NCI-H2227 (cell line): ENCODE data around the gene RIMBP2.

ENCODE experiments used
- DNase-seq: peaks from one replicate; lab custom pipeline; 2025; ENCODE audit not compliant: unreplicated experiment; lab: John Stamatoyannopoulos, UW

Gene RIMBP2

DNA sequence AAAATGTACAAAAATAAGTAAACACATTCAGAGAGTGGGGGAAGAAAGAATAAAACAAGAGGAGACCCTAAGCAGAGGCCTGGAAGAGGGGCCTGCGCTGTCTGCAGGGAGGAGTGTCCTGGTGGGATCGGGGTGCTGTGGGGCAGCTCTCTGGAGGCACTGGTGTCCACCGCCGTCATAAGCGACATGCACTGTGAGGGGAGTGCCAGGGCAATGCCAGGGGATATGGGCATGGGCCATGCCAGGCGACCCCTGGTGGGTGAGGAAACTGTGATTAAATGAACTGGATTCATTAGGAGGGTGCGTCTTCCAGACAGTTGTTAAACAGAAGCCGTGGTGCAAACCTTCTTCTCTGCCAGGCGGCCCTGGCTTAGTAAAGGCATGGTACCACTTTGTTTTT lies 261.8 kb downstream of the RIMBP2 start:
- no peak for DNase-seq

DNA sequence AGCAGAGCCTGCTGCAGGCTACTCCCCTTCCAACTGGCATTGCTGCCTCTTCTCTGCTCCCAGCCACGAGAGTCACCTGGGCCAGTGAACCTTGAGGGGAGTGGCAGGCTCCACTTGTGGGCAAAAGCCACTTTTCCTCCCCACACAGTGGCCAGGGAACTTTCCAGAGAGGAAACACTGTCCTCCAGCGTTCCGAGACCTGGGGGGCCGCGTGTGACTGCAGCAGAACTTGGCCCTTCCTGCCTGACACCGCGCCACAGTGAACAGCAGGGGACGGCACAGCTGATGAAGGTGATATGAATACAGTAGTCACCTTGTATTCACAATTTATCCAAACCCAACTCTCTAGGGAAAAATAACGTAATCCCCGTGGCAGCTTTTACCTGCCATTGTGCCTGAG lies 263.6 kb downstream of the RIMBP2 start:
- no peak for DNase-seq

DNA sequence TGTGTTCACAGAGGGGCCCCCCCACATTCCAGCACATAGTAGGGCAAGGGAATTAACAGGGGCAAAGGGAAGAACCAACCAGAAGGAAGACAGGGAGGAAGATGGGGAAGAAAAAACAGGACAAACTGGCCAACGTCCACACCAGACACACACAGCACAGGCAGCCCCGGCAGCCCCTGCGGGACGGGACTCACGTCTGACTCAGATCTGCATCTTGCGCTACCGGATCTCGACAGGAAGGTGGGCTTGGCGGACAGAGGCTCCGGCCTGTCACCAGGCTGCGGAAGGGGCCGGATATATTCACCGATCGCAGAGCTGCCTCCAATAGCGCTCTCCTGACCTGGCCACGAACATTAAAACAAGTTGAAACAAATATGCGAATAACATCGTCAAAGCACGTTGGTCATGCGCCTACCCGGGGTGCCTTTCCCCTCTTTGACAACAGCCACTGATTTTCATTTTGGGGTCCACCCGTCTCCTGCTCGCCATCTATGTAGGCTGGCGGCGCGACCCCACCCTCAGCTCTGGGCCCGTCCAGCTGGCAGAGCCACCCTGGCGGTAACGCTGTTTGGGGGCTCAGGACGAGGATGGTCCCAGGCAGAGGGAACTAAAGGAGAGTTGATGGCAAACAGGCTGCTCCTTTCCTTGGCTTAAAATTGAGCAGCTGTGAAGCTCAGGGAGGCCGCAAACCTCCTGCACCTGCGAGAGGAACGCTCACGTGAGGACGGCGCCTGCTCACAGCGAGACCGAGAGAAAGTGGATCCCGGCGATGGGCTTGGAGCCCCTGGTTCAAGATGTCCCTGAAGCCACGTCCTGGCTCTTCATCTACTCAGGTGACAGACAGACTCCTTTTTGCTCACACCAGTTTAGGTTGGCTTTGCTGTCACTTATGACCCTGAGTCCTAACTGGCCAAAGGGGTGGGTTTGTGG lies 264.8 kb downstream of the RIMBP2 start:
- DNase-seq, result no peak

- no peak for DNase-seq
These were observed 266.8 kb downstream of the RIMBP2 start for GRCh38 chr12:130449291-130449690.

DNA sequence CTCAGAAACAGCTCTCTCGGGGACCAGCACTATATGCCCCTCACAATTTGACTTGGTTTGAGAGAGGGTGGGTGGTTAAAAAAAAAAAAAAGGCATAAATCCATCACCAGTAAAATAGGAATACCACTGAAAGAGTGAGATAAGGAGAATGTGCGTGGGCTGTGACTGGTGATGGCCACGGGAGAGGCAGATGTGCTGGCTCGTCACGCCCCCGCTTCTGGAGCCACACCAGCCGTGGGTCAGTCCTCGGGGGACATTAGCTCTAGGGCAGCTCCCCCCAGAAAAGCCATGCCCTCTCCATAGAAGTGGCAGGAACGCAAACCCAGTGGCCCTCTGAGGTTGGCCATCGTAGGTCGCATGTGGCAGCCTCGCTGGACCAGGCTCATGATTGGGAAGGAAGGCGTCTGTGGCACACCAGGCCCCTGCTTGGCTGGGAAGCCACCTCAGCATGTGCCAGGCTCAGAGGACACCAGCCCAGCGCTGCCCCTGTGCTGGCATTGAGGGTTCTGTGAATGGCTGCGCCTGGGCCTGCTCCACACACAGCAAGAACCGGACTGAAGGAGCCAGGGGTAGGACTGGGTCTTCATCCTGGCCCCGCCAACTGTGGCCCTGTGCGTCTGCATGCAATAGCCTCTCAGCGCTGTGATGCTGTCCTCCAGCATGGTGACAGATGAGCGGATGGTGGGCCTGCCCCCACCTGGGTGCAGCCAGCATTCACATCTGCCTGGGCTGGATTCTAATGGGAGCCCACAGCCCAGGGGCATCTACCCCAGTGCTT lies 267.9 kb downstream of the RIMBP2 start:
- DNase-seq, result no peak

- no peak for DNase-seq
These were observed 268.5 kb downstream of the RIMBP2 start for GRCh38 chr12:130447655-130447965.

DNA sequence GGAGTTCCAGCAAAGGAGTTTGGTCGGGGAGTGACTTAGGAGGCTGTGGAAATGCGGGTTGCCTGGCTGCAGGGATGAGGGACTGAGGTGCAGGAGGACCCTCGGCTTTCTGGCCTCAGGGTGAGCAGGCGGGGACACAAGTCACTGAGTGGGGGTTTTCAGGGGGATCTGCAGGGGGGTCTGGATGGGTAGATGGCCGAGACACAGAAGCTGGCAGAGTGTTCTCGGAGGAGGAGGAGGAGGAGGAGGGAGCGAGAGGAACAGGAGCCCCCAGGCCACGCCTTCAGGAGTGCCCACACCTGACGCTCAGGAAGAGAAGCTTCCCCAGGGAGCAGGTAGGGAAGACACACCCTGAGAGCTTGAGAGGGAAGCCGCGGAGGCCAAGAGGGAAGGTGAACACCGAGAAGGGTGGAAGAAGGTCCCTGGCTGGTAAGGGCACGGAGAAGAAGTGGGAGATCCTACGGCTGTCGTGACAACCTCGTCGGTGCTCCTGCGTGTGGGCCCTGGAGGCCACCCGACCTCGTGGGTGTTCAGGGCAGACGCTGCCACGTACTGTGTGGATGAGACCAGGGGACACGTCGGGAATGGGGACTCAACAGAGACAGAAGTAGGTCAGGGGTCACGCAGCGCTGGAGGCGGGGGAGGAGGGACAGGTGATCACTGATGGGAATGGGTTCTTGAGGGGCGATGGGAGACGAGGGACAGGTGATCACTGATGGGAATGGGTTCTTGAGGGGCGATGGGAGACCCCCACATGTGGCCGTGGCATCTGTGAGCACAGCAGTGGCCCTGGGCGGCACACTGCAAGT lies 269.0 kb downstream of the RIMBP2 start:
- DNase-seq, result no peak

DNA sequence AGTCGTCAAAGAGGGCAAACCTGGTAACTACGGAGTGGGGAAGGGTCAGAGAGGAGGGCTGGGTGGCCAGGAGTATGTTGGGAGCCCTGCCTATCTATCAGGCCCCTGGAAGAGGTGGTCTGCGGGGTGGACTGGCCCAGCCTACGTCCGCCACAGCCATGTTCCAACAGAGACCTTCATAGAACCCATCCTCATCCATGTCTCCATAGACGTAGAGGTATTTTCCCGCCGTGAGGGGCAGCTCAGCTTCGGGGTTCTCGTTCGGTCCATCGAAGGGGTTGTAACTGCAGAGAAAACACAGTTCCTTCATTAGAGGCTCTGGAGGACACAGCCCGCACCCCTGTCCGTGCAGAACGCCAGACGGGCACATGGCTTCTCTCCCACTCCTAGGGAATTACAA lies 271.1 kb downstream of the RIMBP2 start:
- DNase-seq, result no peak

- DNase-seq, result no peak
These were observed 272.0 kb downstream of the RIMBP2 start for GRCh38 chr12:130444061-130444460.

GRCh38 chr12:130441771-130442760 lies 274.0 kb downstream of the RIMBP2 start:
- no peak for DNase-seq

DNA sequence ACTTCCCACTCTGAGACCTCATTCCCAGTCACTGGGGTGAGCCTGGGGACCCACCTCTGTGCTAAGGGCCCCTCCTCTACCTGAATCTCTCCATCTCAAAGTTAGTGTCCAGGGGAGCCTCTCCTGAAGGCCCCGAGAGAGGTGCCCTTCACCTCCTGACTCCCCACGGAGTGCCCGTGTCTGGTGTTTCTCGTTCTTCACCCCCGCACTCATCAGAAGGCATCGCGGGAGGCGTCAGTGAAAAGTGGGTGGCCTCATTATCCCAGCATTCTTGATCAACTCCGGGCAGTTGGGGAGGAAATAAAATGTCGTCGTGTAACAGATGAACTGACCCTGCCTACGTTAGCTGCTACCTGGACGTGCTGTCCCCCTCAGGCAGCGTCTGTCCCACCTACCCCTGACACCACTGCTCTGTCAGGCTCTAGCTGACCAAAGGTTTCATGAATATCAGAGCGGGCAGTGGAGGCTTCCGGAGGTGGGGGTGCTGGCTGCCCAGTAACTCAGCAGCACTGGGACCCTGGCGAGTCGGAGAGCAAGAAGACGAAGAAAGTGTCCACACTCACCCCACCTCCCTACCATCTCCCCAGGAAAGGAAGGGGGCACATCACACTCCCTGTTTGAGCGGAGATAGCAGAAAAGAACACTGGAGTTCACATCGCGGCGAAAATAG lies 275.6 kb downstream of the RIMBP2 start:
- DNase-seq, result no peak

- DNase-seq, result no peak
These were observed 276.8 kb downstream of the RIMBP2 start for GRCh38 chr12:130439250-130439649.

DNA sequence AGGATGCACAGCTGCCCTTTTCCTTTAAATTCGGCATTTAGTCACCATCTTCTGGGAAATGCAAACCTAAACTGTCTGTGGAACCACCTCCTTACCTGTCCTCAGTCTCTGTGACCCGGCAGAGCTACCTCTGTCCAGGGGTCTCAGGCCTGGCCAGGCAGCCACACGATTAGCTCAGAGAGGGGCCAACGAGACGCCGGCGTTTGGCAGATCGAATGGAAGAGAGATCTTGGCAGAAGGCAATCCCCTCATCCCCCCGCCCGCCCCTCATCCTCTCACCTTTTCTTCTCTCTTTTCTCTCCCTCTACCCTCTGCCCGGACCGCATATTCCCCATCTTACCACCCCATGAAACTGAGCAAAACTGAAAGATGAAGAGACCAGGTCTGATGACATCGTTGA lies 277.4 kb downstream of the RIMBP2 start:
- DNase-seq, result no peak

GRCh38 chr12:130438243-130438620 lies 277.9 kb downstream of the RIMBP2 start:
- DNase-seq, result no peak

GRCh38 chr12:130437555-130438242 lies 278.4 kb downstream of the RIMBP2 start:
- no peak for DNase-seq

DNA sequence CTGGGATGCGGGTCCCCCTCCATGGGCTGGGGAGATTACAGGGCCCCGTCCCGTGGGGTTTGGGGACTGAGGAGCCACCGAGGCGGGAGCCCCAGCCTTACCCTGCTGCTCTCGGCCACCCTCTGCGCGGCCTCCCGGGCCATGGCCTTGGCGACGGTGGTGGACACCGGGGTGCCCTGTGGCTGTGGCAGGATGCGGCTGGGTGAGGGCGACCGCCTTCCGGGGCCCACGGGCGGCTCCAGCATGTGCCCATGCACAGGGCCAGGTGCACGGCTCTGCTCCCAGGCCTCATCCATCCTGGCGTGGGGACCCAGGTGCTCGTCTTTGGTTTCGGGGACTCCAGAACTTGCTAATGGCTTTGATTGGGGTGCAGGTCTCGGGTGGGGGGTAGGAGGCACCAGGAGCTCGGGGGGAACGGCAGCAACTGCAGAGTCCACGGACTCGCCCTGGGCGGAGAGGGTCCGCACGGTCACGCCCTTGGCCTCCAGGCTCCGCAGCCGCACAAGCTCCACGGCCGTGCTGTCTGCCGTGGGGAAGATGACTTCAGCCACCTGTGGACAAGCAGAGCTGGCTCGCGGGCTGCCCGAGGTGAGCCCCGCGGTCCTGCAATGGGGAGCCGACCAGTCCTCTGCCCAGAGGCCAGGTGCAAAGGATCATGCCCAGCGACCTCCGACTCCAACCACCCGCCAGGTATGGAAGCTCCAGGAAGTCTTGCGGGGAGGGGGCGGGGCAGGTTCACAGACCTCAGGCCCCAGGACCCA lies 279.2 kb downstream of the RIMBP2 start:
- no peak for DNase-seq

DNA sequence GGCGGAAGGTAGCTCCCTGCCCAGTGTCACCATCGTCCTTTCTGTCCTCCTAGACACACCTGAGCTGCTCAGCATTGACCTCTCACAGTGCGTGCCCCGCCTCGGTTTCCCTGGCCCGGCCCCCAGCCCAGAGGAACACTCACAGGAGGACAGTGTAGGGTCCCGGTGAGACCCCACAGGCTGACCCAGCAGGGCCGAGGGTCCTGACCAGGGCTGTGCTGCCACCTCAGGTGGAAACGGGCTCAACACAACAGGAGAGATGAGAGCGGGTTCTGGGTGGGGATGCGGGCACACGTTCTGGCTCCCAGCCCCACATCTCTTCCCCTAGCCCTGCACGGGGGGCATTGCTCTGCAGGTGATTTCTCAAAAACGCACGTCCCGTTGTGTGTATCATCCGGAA lies 280.3 kb downstream of the RIMBP2 start:
- DNase-seq, result no peak

- no peak for DNase-seq
These were observed 280.8 kb downstream of the RIMBP2 start for GRCh38 chr12:130435331-130435730.

DNA sequence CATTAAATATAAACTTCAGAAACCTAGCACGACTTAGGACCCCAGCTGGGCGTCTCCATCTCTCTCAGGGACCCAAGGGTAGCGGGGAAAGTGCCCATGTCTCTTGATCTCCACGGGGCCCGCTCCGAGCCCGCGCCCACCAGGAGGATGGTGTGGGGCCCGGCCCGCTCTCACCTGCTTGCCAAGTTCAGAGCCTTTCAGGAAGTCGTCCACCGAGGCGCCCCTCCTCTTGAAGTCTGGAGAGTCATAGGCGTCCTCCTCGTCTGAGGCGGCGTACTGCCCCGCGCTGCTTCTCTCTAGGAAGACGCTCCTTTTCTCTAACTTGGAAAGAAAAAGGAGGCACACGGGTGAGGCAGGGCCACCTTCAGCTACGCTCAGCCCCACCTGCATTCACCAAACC lies 281.5 kb downstream of the RIMBP2 start:
- DNase-seq, result no peak
